Activated T-cell treated with anti-CD3 and anti-CD28 coated beads, Interleukin-2, amount 50 U/mL, for 72 hours (primary cell): ENCODE measurements around the gene TMEM223. TPM values are rescaled to one million over a fixed set of nuclear protein-coding genes. Genes with fewer than 3 reads are reported as not detected.
"Not testable (repeated sequence)": the region's sequence is repeated elsewhere in the genome, so short reads cannot be mapped to it uniquely, and the experiment has no call there.

Experiments
- ATAC-seq, 2 donors: fragments of 150-1000 bp; cut with Tn5 transposase; replicated peaks in 1 of 2; 2 replicates each; pipeline ENCODE4 v1.10.0; 2021; ENCODE audit warnings: moderate library complexity in 2 of 2, mild to moderate bottlenecking in 1 of 2
- DNase-seq, 2 donors: peaks; one replicate each; pipeline ENCODE4 v3.0.0; 2021 to 2022; ENCODE audit warnings: mixed read lengths in 1 of 2
- H3K27ac Mint-ChIP-seq: one replicate; pipeline ENCODE4 v1.8.0; 2022; ENCODE audit warnings: mild to moderate bottlenecking, moderate library complexity, mixed read lengths
- H3K27me3 Mint-ChIP-seq: one replicate; pipeline ENCODE4 v1.8.0; 2022; ENCODE audit warnings: low read depth, mixed read lengths
- H3K36me3 Mint-ChIP-seq, 2 donors: one replicate each; pipeline ENCODE4 v1.8.0; 2022; ENCODE audit warnings: mixed read lengths in 2 of 2, mild to moderate bottlenecking in 1 of 2; ENCODE audit not compliant: insufficient read depth in 2 of 2
- H3K4me1 Mint-ChIP-seq: one replicate; pipeline ENCODE4 v1.8.0; 2022; ENCODE audit warnings: low read depth, mixed read lengths
- H3K4me3 Mint-ChIP-seq, 2 donors: one replicate each; pipeline ENCODE4 v1.8.0; 2022; ENCODE audit warnings: mild to moderate bottlenecking in 2 of 2, mixed read lengths in 2 of 2, moderate library complexity in 2 of 2
- H3K9me3 Mint-ChIP-seq, 2 donors: one replicate each; pipeline ENCODE4 v1.8.0; 2022; ENCODE audit warnings: mixed read lengths in 2 of 2
- total RNA-seq, 2 donors: library from RNA; stranded (reverse); gene quantifications; one replicate each; pipeline ENCODE4 v1.2.3, GENCODE V29; 2022

TMEM223 gene
- total RNA-seq, 2 donors from 2014 or later, result 8.4 to 10.8 TPM

DNA sequence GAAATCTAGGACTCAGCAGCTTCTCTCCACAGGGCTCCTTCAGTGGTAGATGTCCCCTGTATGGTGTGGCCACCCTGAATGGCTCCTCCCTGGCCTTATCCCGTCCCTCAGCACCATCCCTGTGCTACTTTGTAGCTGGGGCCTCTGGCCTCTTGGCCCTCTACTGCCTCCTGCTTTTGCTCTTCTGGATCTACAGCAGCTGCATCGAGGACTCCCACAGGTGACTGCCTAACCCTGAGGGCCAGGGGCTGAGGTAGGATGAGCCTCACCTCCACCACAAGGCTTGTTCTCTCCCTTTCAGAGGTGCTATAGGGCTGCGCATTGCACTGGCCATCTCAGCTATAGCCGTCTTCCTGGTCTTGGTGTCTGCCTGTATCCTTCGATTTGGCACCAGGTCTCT is 2.8 kb downstream of the TMEM223 start:
- Mint-ChIP-seq H3K4me1 (peaks cover 62% of the 10 kb centered on the region), H3K4me3 (peak overlapping the region; percentile 94 to 95), H3K27me3 (no peaks in the 10 kb centered on the region)

DNA sequence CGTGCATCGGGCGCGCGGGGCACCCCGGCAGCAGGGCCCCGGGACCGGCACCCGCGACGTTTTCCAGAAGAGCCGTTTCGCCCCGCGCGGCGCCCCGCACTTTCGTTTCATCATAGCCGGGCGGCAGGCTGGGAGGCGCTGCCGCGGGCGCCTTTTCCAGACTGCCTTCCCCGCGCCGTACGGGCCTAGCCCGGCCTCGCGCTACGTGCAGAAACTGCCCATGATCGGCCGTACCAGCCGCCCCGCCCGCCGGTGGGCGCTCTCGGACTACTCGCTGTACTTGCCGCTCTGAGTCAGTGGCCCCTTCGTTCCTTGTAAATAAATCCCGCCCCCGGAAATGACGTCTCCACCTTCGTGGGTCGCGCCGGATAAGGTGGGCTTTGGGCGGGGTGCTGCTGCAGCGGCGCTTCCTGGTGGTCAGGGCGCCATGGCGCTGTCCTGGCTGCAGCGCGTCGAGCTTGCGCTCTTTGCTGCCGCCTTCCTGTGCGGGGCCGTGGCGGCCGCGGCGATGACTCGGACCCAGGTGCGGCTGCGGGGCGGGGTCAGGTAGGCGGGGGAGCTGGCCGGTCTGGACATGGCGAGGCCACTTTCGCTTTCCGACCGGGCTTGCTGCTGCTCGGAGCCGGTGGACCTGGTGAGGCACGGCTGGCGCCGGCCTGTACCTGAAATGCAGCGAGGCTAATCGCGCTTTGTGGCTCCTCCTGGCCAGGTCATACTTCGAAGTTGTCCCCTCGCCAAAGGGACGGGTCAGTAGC is 4.6 kb downstream of the TMEM223 start, which contains the start of gene TMEM179B:
TSS of gene TMEM179B (plus strand) at position 398 of the 755 bp plus-strand sequence. CDS start at position 428, 30 bp downstream.
- peak within 1 kb of the TSS; percentile 94 to 96 for H3K4me3 Mint-ChIP-seq
- H3K4me1 Mint-ChIP-seq, result peaks cover 55% of the 10 kb centered on the region
- peaks cover 2 to 16% of the 10 kb centered on the region in 2 donors for H3K36me3 Mint-ChIP-seq
- H3K27ac Mint-ChIP-seq, result peak within 1 kb of the TSS; percentile 86
- ATAC-seq, result peak; percentile 73 to 80
- H3K27me3 Mint-ChIP-seq, result no peaks in the 10 kb centered on the region
- DNase-seq, result peak; percentile 99
- no peaks in the 10 kb centered on the region for H3K9me3 Mint-ChIP-seq

More for the DNA sequence above, 2.8 kb downstream of the TMEM223 start:
- Mint-ChIP-seq H3K36me3 (peaks cover 4 to 14% of the 10 kb centered on the region in 2 donors), H3K9me3 (no peaks in the 10 kb centered on the region), H3K27ac (peak overlapping the region; percentile 75)
- ATAC-seq (no peak), DNase-seq (no peak)

DNA sequence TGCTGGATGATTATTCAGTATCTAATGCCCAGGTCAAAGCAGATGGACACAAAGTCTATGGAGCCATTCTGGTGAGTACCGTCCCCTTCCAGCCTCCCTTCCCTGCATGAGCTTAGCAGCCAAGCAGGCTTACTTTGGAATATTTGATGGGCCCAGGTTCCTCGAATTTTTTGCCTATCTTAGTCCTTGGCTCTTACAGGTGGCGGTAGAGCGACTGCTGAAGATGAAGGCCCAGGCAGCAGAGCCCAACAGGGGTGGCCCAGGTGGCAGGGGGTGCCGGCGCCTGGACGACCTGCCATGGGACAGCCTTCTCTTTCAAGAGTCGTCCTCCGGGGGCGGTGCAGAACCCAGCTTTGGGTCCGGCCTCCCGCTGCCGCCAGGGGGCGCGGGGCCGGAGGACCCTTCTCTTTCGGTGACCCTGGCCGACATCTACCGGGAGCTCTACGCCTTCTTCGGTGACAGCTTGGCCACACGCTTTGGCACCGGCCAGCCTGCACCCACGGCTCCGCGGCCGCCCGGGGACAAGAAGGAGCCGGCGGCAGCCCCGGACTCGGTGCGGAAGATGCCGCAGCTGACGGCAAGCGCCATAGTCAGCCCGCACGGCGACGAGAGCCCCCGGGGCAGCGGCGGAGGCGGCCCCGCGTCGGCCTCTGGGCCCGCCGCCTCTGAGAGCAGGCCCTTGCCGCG is 5.3 kb downstream of the TMEM223 start:
- Mint-ChIP-seq H3K27ac (peak overlapping the region; percentile 86), H3K36me3 (peaks cover 2 to 16% of the 10 kb centered on the region in 2 donors), H3K4me1 (peaks cover 50% of the 10 kb centered on the region), H3K4me3 (peak overlapping the region; percentile 89 to 96), H3K9me3 (no peaks in the 10 kb centered on the region), H3K27me3 (no peaks in the 10 kb centered on the region)
- ATAC-seq (peak; percentile 71 to 75), DNase-seq (peak; percentile 92 to 94)

DNA sequence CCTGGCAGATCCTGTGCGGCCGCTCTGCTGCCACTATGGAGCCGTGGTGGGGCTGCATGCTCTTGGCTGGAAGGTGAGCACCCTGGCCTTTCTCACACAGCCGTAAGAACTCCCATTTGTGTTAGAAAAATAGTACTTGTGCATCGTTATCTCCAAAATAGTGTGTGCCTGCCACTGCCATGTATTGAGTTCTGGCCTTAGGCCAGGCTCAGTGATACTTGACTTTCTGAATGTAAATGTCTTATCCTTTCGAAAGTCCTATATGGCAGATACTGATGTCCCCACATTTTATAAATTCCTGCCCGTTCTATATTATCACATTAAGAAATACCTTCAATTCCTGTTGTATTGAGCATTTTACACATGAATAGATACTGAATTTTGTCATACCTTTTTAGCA is 9.1 kb downstream of the TMEM223 start:
- DNase-seq, result no peak
- no peak overlapping the region for H3K27ac Mint-ChIP-seq
- H3K9me3 Mint-ChIP-seq, result no peaks in the 10 kb centered on the region
- no peak for ATAC-seq
- H3K4me1 Mint-ChIP-seq, result peaks cover 13% of the 10 kb centered on the region
- H3K36me3 Mint-ChIP-seq, result peaks cover 2 to 13% of the 10 kb centered on the region in 2 donors
- H3K27me3 Mint-ChIP-seq, result no peaks in the 10 kb centered on the region
- no peak overlapping the region for H3K4me3 Mint-ChIP-seq

DNA sequence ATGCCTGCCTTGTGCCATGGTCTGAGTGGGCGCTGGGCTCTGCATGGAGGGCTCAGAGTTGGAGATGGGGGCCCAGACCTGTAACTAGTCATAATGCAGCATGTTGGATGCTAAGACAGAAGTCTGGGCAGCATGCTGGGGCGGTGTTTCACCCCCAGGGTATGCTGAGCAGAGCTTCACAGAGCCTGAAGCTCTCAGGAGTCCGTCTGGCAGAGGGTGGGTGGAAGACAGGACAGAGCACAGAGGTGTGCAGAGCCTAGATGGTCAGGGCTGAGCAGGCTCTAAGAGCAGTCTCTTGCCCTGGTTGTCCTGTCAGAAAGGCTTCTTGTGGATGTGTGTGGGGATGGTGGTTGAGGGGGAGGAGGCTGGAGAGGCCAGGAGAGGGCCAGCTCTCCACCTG is 13.4 kb downstream of the TMEM223 start:
- H3K4me1 Mint-ChIP-seq, result peaks cover 11% of the 10 kb centered on the region
- no peak overlapping the region for H3K27ac Mint-ChIP-seq
- H3K4me3 Mint-ChIP-seq, result no peak overlapping the region
- H3K9me3 Mint-ChIP-seq, result no peaks in the 10 kb centered on the region
- peak; percentile 10 to 35 for ATAC-seq
- DNase-seq, result no peak
- peaks cover 0 to 14% of the 10 kb centered on the region in 2 donors for H3K36me3 Mint-ChIP-seq
- no peaks in the 10 kb centered on the region for H3K27me3 Mint-ChIP-seq

DNA sequence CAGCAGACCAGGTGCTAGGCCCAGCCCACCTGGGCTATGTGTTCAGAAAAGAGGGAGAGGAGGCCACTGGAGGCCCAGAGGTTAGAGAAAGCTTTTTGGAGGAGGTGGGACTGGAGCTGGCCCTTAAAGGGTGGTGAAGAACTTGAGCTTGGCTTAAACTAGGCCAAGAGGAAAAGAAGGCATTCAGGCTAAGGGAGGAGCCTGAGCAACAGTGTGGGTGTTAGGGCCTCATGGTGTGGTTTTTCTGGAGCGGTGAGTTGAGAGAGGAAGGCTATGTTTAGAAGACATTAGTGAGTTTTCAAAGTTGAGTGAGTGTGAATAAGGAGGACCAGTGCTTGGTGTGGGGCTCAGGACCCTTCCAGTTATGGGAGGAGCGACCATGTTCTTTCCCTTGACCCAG is 14.4 kb downstream of the TMEM223 start:
- ATAC-seq, result peak; percentile 50 to 61
- peak overlapping the region in 1 of 2 donors; percentile 4 for H3K4me3 Mint-ChIP-seq

DNA sequence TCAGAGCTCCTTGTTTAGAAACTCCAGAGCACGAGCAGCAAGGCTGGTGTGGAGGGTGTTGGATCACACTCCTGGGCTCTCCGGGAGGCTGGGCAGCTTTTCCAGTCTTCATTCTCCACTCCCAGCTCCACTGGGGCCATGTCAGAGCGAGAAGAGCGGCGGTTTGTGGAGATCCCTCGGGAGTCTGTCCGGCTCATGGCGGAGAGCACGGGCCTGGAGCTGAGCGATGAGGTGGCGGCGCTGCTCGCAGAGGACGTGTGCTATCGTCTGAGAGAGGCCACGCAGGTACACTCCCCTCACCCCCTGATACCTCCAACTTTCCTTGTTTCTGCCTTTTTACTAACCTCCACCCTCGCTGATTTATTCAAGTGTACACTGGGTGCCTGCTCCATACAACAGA is 16.2 kb downstream of the TMEM223 start:
- Mint-ChIP-seq H3K27ac (no peak overlapping the region), H3K36me3 (peaks cover 0 to 8% of the 10 kb centered on the region in 2 donors), H3K9me3 (no peaks in the 10 kb centered on the region), H3K4me3 (no peak overlapping the region), H3K4me1 (peaks cover 28% of the 10 kb centered on the region), H3K27me3 (no peaks in the 10 kb centered on the region)
- ATAC-seq, result no peak
- DNase-seq, result no peak

More for the DNA sequence above, 14.4 kb downstream of the TMEM223 start:
- no peaks in the 10 kb centered on the region for H3K9me3 Mint-ChIP-seq
- H3K36me3 Mint-ChIP-seq, result peaks cover 0 to 8% of the 10 kb centered on the region in 2 donors
- H3K27me3 Mint-ChIP-seq, result no peaks in the 10 kb centered on the region
- peaks cover 13% of the 10 kb centered on the region for H3K4me1 Mint-ChIP-seq
- no peak for DNase-seq
- H3K27ac Mint-ChIP-seq, result peak overlapping the region; percentile 25

DNA sequence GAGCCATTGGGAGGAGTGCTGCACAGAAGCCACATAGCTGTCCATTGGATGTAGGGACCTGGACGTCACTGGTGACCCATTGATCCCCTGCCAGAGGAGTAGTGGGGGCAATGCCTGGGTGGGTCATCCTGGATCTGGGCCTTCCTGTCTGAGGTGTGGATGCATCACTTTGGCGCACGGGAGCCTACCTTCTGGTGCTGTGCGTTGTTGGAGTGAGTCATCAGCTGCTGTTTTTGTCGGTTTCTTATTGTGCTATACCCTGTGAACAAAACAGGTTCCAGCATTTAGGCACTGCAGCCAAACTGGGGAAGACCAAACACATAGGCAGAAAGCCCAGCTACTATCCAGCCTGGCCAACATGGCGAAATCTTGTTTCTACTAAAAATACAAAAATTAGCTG is 17.4 kb downstream of the TMEM223 start:
- no peak for DNase-seq
- no peaks in the 10 kb centered on the region for H3K9me3 Mint-ChIP-seq
- no peak for ATAC-seq
- H3K27ac Mint-ChIP-seq, result no peak overlapping the region
- H3K4me3 Mint-ChIP-seq, result no peak overlapping the region
- H3K36me3 Mint-ChIP-seq, result peaks cover 0 to 9% of the 10 kb centered on the region in 2 donors
- H3K27me3 Mint-ChIP-seq, result no peaks in the 10 kb centered on the region
- peaks cover 40% of the 10 kb centered on the region for H3K4me1 Mint-ChIP-seq

DNA sequence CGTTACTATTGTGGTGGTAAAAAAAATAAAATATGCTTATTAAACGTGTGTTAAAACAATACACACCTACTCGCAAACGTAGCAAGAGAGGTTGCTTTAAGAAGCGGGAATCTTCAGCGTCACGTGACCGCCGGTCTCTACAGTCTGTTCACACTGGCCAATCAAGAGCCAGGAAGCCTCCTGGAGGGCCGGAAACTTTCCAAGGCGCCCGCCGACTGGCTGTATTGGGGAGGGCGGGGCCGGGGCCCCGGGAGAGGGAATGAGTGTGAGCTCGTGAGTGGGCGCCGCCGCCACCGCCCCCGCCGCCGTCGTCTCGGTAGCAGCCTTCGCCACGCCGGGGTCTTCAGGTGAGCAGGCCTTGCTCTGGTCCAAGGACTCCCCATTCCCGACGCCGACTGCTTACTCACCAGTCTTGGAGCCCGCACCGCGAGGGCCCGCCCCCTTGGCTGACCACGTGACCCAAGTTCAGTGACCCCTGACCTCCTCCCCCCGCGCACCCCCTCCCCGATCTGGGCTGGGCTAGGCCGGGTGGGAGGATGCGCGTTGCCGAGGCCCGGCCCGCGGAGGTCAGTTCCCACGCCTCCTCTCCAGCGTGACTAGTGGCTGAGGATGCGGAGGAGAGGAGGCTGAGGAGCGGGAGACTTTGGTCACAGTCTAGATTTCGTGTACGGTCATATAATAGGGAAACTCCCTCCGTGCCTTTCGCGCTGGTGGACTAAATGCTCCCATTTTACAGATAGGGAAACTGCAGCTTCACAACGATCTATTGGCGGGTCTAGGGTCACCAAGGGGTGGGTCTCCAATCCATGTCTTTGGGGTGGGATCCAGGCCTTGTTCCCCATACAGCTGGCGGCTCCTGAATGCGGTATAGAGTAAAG is 20.4 kb downstream of the TMEM223 start, which contains the start of gene TAF6L:
TSS of gene TAF6L (plus strand) at position 253 of the 878 bp plus-strand sequence. CDS start 4,388 bp downstream, outside the sequence.
- Mint-ChIP-seq H3K27ac (peak within 1 kb of the TSS; percentile 92), H3K4me3 (peak within 1 kb of the TSS; percentile 85 to 92), H3K27me3 (no peaks in the 10 kb centered on the region), H3K9me3 (no peaks in the 10 kb centered on the region), H3K36me3 (peaks cover 0 to 7% of the 10 kb centered on the region in 2 donors), H3K4me1 (peaks cover 34% of the 10 kb centered on the region)
- DNase-seq (peak; percentile 94), ATAC-seq (peak; percentile 89 to 91)

DNA sequence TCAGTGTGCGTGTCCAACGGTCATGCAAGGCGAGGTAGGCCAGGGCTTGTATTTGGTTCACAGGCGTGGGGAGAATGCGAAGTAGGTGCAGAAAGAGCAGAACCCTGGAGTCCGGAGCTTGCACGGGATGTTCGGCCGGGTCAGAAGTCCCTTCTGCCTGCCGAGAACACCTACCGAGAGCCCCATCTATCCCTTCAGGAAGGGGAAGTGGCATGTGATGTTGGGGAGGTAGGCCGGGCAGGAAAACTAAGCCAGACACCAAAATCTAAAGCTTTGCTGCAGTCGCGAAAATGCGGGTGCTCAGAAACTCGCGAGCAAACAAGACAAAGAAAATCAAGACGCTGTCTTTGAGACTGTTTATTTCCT is 21.0 kb downstream of the TMEM223 start:
- H3K36me3 Mint-ChIP-seq, result peaks cover 0 to 11% of the 10 kb centered on the region in 2 donors
- H3K4me3 Mint-ChIP-seq, result peak overlapping the region; percentile 85 to 92
- ATAC-seq (no peak), DNase-seq (no peak)
- H3K27me3 Mint-ChIP-seq, result no peaks in the 10 kb centered on the region
- H3K9me3 Mint-ChIP-seq, result no peaks in the 10 kb centered on the region
- H3K27ac Mint-ChIP-seq, result peak overlapping the region; percentile 92
- H3K4me1 Mint-ChIP-seq, result peaks cover 34% of the 10 kb centered on the region

DNA sequence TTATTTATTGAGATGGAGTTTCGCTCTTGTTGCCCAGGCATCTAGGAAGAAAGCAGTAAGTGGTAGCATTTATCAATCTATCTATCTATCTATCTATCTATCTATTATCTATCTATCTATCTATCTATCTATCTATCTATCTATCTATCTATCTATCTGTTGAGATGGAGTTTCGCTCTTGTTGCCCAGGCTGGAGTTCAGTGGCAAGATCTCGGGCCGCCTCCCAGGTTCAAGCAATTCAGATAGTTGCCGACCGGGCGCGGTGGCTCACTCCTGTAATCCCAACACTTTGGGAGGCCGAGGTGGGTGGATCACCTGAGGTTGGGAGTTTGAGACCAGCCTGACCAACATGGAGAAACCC is 31.0 kb downstream of the TMEM223 start:
- H3K27me3 Mint-ChIP-seq, result not testable (repeated sequence)
- ATAC-seq, result peak; percentile 2 to 3

DNA sequence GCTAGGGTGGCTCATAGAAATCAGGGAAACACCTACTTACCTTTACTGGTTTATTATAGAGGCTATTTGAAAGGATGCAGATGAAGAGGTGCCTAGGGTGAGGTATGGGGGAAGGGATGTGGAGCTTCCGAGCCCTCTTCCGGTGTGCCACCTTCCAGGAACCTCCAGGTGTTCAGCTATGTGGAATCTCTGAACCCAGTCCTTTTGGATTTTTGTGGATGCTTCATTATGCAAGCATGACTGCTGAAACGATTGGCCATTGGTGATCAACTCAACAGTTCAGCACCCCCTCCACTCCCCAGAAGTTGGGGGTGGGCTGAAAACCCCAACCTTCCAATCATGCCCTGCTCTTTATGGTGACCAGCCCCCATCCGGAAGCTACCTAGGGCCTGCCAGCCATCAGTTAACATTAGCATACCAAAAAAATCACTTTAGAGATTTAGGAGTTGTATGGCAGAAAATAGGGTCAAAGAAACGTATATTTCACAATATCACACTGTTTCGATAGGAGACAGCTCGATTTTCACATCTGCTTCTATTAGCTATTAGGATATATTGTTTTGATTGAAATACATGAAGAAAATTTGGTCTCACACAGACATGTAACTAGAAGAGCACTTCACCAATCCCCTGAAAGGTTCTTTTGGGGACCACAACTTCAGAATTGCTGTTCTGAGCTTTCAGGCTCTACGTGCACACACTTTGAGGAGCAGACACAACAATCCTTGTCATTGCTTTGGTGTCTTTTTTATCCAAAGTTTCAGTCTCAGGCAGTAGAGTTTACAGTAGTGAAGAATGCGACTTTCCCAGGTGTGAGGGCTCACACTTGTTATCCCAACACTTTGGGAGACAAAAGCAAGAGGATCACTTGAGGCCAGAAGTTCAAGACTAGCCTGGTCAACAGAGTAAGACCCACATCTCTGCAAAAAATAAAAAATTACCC is 33.7 kb downstream of the TMEM223 start:
- H3K4me3 Mint-ChIP-seq, result no peak overlapping the region
- DNase-seq (no peak), ATAC-seq (no peak)
- peaks cover 2 to 7% of the 10 kb centered on the region in 2 donors for H3K36me3 Mint-ChIP-seq
- peaks cover 35% of the 10 kb centered on the region for H3K4me1 Mint-ChIP-seq
- H3K9me3 Mint-ChIP-seq, result no peaks in the 10 kb centered on the region
- H3K27me3 Mint-ChIP-seq, result no peaks in the 10 kb centered on the region
- H3K27ac Mint-ChIP-seq, result no peak overlapping the region

More for the DNA sequence above, 31.0 kb downstream of the TMEM223 start:
- H3K36me3 Mint-ChIP-seq, H3K9me3 Mint-ChIP-seq, H3K27ac Mint-ChIP-seq, DNase-seq: not testable (repeated sequence)
- Mint-ChIP-seq H3K4me1 (peaks cover 31% of the 10 kb centered on the region), H3K4me3 (peak overlapping the region; percentile 89 to 94)
